HG03521 (cell line): Measurements from ENCODE around the gene TAS2R1.

Experiments used
- ATAC-seq: cut with Tn5 transposase; IDR thresholded peaks from one replicate; pipeline ENCODE4 v1.9.1; 2021; ENCODE audit warnings: mild to moderate bottlenecking, moderate library complexity; ENCODE audit not compliant: unreplicated experiment

Gene TAS2R1, protein sequence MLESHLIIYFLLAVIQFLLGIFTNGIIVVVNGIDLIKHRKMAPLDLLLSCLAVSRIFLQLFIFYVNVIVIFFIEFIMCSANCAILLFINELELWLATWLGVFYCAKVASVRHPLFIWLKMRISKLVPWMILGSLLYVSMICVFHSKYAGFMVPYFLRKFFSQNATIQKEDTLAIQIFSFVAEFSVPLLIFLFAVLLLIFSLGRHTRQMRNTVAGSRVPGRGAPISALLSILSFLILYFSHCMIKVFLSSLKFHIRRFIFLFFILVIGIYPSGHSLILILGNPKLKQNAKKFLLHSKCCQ

DNA sequence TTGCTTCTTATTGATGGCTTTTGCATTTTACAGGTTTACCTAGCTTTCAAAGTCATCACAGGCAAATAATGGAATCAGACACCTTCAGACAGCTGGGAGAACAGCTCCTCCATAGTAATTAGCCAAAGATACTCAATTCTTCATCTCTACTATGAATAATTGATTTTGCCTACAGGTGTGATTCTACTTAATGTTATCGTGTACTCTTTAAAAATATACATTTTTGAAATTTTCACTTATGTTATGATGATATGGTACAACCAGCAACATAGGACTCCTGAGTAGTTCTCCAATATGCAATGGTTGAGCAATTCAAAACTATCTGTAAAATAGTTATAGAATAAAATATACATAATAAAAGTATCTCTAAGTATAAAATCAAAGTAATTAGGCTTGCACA is at the start of gene TAS2R1:
TSS of gene TAS2R1 (minus strand) at position 101 of the 400 bp plus-strand sequence. CDS start 319 bp downstream, outside the sequence.
- no peak for ATAC-seq

DNA sequence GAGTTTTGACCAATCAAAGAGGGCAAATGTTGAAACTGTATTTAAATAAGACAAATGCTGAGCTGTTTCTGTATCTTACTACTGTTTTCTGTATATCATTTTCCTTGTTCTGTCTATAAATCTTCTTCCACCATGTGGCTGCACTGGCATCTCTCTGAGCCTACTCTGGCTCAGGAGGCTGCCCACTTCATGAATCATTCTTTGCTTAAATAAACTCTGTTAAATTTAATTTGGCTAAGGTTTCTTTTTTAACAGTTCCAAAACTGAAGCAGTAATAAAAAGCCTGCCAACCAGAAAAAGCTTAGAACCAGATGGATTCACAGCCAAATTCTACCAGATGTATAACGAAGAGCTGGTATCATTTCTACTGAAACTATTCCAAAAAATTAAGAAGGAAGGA is 40.2 kb upstream of the TAS2R1 start:
- ATAC-seq: no peak

DNA sequence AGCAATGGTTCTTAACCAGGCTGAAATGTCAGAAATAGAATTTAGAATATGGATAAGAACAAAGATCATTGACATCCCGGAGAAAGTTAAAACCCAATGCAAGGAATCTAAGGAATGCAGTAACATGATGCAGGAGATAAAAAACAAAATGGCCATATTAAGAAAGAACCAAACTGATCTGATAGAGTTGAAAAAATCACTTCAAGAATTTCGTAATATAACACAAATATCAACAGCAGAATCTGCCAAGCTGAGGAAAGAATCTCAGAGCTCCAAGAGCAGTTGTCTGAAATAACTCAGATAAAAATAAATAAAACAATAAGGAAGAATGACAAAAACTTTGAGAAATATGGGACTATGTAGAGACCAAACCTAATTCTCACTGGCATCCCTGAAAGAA is 37.8 kb upstream of the TAS2R1 start:
- ATAC-seq: no peak

DNA sequence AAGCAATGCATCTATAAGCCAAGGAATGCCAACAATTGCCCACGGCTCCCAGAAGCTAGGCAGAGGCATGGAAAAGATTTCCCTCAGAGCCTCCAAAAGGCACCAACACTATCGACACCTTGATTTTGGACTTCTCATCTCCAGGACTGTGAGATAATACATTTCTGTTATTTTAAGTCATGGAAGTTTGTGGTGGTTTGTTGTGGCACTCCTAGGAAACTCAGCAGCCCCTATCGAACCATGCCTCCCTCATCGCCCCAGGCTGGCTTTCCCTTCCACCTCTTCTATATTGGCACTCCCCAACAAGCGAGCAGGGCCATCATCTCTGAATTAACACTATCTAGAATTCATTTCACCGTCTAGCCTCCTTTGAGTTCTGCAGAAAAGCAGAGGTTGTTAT is 33.7 kb upstream of the TAS2R1 start:
- ATAC-seq: no peak

DNA sequence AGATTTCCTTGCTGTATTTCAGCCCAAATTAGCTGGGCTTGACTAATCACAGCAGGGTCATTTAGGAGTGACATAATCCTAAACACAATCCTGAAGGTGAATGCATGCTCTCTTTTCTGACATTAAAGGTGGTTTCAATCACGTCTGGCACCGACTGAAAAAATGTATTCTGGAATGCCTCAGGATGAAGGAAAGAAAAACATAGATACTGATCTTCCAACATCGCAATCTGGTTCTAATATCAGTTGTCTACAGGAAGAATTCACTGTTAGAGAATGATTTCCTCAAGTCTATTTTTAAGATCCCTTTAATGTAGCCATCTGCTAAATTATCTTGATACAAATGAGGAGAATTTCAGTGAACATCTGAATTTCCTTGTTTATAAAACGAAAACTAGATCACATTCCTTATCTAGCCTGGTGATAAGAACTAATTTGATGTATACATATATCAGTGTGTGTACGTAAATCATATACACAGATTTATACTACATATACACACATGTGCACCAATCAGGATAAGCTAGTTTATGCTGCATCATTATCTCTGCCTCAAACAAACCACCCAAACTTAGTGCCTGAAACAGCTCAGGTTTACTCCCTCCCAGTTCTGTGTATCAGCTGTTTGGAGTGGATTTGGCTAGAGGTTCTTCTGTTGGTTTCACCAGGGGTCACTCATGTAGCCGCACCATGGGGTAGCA is 31.3 kb upstream of the TAS2R1 start:
- no peak for ATAC-seq

DNA sequence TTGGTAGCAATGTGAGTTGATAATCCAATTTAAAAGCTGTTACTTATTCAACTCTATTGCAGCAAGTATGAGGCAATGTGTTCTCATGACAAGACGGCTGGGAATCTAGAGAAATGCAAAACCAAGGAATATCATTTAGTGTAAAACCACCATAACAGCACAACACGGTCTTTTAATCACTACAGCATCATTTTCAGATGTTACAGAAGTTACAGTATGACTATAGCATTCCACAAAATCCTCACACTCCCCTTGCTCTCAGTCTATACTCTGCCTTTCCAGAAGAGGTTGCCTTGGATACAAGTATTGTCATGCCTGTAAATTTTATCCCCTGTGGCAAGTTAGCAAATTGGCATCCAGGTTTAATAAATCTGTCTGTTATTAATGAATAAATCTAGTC is 28.6 kb upstream of the TAS2R1 start:
- ATAC-seq: no peak

DNA sequence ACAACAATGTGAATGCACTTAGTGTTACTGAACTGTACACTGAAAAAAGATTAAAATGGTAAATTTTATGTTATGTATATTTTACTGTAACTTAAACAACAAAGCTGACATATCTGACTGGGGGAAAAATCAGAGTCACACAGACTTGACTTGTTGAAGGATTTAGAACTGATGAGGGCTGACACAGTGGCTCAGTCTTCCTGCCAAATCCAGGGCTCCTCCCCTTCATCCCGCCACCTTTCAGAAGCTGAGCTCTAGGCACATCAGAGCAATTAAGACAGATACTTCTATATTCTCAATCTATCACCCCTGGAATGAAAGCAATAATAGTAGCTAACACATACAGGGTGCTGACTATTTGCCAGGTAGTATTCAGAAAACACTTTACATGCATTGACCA is 27.7 kb upstream of the TAS2R1 start:
- ATAC-seq: no peak

DNA sequence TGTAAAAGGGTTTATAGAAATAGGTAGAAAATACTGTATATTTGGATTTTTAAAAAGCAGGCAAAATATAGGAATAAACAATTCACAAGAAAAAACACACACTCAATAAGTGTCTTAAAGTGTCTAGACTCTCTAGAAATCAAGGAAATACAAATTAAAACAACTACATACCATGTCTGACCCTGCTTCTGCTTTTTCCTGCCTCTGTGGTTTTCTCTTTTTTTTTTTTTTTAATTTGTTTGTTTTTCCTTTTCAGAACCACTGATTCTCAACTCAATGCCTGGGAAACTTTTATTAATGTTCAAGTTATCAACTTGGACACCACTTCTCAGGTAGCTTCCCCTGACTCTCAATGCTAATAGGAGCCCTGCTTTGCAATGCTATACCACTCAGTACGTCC is 25.5 kb upstream of the TAS2R1 start:
- ATAC-seq: no peak

DNA sequence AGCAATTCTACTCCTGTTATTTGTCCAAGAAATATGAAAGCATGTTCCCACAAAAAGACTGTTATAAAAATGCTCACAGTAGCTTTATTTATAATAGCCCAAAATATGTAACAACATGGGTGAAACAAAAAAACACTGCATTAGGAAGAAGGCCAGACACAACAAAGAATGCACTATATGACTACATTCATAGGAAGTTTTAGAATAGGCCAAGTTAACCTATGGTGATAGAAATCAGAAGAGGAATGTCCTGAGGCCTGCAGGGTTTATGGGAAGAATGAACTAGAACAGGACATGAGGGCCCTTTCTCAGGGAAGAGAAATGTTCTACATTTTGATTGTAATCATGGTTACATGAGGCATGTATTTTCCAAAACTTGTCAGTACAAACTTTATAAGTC is 24.7 kb upstream of the TAS2R1 start:
- no peak for ATAC-seq

DNA sequence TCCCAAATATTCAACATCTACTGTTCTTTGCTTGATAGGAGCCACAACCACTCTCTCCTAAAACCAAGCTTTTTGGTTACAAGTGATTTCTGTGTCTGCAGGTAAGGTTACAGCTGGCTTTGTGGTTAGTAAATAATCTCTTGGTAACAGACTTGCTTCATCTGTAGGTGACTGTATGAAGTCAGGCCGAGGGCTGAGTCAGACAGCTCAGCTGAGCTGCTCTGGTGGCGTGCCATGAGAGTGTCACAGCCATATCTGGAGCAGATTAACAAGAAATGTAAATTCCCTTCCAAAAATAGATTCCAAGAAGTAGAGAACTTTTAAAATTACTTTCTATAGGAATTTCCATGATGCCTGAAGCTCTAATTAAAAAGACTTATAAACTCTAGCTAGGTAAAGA is 23.7 kb upstream of the TAS2R1 start:
- ATAC-seq: peak; percentile 84

DNA sequence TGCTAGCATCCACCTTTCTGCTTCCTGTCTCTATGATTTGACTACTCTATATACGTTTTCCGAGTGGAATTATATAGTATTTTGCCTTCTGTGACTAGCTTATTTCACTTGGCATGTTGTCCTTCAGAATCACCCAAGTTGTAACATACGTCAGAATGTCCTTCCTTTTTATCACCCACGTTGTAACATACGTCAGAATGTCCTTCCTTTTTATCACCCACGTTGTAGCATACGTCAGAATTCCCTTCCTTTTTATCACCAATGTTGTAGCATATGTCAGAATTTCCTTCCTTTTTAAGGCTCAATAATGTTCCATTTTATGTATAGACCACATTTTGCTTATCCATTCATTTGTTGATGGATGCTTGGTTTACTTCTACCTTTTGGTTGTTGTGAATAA is 22.9 kb upstream of the TAS2R1 start:
- ATAC-seq: no peak

DNA sequence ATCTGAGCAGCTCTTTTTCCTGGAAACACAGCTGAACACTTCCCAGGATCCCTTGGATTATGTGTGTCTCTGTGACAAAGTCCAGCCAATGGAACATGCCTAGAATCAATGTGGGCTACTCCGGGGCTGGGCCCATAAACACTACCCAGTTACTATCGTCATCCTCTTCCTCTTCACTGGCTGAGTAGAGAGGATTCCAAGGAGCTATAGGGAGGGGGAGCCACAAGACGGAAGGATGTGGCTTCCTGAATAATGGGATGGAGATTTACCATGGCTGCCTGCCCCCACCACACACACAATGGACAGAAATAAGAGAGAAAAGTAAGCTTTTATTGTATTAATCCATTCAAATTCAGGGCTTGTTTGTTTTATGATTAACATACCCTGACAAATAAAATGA is 22.1 kb upstream of the TAS2R1 start:
- ATAC-seq: no peak

DNA sequence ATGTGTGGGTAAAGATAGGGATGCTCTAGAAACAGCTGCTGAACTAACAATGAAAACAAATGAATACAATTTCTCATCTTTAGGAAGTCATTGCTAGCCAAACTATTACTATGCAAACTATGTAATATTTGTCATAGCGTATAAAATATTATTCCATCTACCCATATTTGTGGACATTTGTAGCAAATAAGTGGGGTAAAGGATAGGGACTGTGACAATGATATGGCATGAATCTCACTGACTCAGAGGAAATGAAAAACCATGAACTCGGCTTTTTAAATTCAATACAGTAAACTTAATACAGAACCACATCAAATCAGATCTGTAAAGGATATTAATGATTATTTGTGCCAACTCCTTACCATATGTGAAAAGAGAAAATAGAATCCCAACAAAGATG is 16.7 kb upstream of the TAS2R1 start:
- no peak for ATAC-seq

DNA sequence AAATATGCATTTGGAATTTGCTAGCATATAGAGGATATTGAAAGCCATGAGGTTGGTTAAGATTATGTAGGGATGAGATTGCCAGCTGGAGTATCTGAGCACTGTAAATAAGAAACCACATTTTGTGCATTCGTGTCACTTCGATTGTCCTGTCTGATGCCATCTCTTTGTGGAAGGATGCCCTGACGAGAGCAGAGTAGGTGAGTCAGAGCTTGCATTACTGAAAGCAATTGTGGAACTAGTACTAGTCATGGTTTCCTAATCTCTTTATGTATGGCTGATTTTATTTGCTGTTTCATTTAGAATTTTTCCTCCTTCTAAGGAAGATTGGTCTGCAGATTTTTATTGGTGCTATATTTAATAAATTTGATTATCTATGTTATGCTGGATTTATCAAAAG is 14.5 kb upstream of the TAS2R1 start:
- no peak for ATAC-seq

DNA sequence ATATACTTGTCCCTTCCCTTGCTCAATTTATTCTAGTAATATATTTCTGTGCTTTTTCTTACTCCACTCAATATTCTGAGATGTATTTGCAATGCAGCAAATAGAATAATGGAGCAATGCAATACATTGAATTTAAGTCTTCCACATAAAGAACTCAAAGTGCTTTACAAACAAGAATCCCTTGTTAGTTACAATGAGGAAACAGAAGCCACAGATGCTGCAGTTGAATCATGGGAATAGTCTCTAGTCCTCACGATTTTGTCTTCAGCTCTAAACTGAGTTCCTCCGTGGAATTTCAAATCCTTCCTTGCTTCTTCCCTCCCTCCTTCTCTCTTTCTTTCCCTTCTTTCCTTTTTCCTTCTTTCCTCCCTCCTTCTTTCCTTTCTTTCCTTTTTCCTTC is 12.5 kb upstream of the TAS2R1 start:
- no peak for ATAC-seq

DNA sequence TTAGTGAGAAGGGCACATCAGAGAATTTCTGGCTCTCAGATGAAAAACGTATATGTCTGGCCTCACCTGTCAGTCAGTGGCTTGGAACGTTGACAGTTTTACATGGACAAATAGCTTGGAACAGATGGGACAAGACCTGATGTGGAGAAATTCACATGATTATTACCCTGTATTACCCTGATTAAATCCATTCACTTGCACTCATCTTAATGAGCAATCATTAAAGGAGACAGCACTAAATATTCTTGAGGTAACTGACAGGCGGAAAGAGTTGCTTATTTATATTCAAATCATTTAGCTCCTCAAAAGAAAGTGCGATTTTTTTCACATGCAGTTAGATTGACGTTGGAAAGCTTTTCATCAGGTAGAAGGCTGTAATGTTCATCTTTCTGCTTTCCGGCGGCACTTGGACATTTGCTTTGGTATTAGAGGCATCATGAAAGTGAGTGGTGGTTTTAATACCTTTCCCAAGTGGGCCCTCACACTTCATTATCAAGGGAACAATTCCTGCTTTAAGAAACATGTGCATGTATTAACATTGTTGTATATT is 11.7 kb upstream of the TAS2R1 start:
- ATAC-seq: no peak

DNA sequence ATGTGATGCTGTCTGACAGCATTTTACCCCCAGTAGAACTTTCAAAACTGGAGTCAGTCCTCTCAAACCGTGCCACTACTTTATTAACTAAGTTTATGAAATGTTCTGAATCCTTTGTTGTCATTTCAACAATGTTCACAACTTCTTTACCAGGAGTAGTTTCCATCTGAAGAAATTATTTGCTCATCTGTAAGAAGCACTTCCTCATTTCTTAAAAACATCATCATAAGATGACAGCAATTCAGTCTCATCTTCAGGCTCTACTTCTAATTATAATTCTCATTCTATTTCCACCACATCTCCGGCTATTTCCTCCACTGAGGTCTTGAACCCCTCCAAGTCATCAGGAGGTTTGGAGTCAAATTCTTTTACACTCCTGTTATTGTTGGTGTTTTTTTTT is 2.3 kb upstream of the TAS2R1 start:
- no peak for ATAC-seq

DNA sequence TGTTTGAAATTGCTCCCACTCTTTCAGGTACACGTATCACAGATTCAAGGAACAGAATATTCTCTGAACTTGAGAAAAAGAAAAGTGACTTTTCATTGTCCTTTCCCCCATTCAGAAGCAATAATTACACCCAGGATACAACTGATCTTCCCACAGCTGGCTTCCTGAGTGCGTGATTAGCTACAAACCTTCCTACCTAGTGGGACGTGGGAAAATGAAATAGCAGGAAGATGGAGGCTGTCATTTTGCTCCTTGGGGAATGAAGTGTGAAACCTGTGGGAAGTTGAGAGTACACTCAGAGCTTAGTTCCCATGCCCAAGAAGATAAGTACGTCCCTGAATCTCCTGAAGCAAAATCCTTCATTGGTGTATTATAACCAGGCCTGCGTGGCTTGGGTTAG is 2.6 kb downstream of the TAS2R1 start:
- ATAC-seq: no peak

DNA sequence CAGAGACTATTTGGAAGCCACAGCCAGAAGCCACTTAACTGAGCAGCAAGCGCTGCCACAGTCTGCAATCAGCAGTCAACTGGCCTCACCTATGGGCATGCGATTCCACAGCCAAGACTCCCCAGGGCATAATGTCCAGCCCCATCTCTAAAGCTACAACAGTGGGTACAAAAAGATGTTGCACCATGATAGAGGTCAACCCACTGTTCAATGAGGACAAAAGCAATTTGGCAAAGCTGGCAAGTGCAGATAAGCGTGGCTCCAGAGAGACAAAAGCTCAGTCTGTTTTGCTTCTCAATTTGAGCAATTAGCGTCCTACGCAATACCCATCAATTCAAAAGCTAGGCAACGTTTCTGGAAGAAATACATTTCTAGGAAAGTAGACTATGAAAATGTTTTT is 3.2 kb downstream of the TAS2R1 start:
- ATAC-seq: no peak

DNA sequence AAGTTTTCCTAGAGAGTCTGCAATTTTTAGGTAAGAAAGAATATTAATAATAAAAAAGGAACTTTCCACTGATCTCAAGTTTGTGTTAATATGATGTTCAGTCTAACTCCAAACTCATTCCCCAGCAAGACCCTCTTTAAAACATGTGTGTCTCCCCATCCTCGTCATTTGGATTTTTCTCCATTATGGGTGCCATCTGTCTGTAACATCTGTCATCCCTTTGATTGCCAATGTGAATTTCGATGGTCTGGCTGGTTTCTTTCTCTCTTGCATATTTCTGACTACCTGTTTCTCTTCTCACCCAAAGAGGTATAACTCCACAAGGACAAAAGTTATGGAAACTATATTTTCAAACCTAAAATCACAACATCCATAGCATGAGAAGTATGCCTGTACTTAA is 4.4 kb downstream of the TAS2R1 start:
- no peak for ATAC-seq

DNA sequence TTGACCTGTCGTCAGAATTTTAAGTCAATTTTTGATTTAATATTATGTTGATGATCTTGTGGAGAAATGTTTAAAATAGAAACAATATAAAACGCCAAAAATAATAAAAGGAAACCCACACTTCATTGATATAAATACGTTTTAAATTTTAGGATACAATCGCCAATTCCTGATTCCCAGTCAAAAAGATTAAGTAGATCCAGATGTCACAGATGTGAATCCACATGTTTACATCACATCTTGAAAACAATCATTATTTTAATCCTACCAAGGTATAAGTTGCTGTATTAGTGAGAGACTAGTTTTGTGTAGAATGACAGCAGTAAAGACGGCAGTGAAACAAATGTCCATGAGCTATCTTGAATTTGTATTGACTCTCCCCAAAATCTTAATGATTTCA is 4.9 kb downstream of the TAS2R1 start:
- no peak for ATAC-seq

DNA sequence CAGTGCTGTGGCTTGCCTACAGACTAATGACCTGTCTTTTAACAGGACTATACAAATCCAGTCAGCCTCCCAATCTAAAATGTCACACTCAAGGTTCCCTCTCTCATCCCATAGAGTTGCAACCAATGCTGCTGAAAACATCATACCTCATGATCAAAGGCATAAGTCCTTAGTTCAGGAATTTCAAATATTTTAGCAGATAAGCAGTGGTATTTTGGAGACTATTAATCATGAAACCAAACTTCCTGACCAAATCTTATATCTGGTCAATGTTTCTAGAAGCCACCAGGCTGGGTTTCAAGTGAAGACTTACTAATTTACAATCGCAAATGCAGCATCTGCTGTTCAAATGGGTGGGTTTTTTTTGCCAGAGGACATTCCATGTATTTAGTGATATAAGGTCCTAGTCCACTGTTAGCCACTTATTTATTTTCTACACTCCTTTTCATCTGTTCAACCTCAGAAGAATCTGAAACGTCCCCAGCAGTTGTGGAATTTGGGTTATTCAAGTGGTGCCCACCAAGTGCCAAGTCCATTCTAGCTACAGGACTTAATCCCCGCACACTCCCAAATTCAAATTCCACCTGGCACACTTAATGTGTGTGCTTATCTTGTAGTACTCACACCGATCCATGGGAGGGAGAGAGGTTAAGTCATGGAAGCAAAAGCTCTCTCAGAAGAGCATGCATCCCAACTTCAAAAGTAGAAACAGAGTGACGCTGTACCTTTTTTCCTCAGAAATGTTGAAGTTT is 5.8 kb downstream of the TAS2R1 start:
- ATAC-seq: no peak
